Chondrocyte (in vitro differentiated cells): ENCODE results near the gene PABPC1L. TPM values are rescaled to one million over a fixed set of nuclear protein-coding genes. Genes with fewer than 3 reads are reported as not detected.

ENCODE experiments used
- DNase-seq: peaks from one replicate; pipeline ENCODE4 v3.0.0; 2021; ENCODE audit warnings: mixed read lengths, low spot score
- H3K27ac Mint-ChIP-seq: one replicate; pipeline ENCODE4 v1.8.0; 2021; ENCODE audit warnings: mild to moderate bottlenecking, moderate library complexity, mixed read lengths; ENCODE audit not compliant: unreplicated experiment
- H3K27me3 Mint-ChIP-seq: 2 replicates; pipeline ENCODE4 v1.8.0; 2021; ENCODE audit warnings: low read depth, mixed read lengths
- H3K36me3 Mint-ChIP-seq: 2 replicates; pipeline ENCODE4 v1.8.0; 2021; ENCODE audit warnings: low read depth, mixed read lengths
- H3K4me1 Mint-ChIP-seq: 2 replicates; pipeline ENCODE4 v1.8.0; 2021; ENCODE audit warnings: low read depth, mild to moderate bottlenecking, mixed read lengths
- H3K4me3 Mint-ChIP-seq: one replicate; pipeline ENCODE4 v1.8.0; 2021; ENCODE audit warnings: mild to moderate bottlenecking, moderate library complexity, mixed read lengths; ENCODE audit not compliant: unreplicated experiment
- H3K9me3 Mint-ChIP-seq: 2 replicates; pipeline ENCODE4 v1.8.0; 2021; ENCODE audit warnings: low read depth, mixed read lengths
- total RNA-seq: library from RNA; stranded (reverse); gene quantifications from 3 replicates; pipeline ENCODE4 v1.2.1, GENCODE V29; 2021
- TF ChIP-seq, protein P1 (sequence below): fragments of 200-600 bp; sonication (generic); IDR thresholded peaks from 2 replicates; pipeline ENCODE4 v1.5.0; 2021; ENCODE audit warnings: antibody characterized with exemption, mild to moderate bottlenecking, moderate library complexity

PABPC1L gene
- total RNA-seq, 1 donor from 2014 or later: 31.4 TPM

GRCh38 chr20:44904377-44904776 lies 5.5 kb upstream of the PABPC1L start:
- Mint-ChIP-seq H3K27me3 (no peaks in the 10 kb centered on the region), H3K4me1 (peaks cover 12% of the 10 kb centered on the region), H3K9me3 (no peaks in the 10 kb centered on the region), H3K27ac (no peak overlapping the region), H3K4me3 (no peak overlapping the region), H3K36me3 (peaks cover 34% of the 10 kb centered on the region)
- TF ChIP-seq, protein P1, sequence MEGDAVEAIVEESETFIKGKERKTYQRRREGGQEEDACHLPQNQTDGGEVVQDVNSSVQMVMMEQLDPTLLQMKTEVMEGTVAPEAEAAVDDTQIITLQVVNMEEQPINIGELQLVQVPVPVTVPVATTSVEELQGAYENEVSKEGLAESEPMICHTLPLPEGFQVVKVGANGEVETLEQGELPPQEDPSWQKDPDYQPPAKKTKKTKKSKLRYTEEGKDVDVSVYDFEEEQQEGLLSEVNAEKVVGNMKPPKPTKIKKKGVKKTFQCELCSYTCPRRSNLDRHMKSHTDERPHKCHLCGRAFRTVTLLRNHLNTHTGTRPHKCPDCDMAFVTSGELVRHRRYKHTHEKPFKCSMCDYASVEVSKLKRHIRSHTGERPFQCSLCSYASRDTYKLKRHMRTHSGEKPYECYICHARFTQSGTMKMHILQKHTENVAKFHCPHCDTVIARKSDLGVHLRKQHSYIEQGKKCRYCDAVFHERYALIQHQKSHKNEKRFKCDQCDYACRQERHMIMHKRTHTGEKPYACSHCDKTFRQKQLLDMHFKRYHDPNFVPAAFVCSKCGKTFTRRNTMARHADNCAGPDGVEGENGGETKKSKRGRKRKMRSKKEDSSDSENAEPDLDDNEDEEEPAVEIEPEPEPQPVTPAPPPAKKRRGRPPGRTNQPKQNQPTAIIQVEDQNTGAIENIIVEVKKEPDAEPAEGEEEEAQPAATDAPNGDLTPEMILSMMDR: no peak
- DNase-seq: no peak

DNA sequence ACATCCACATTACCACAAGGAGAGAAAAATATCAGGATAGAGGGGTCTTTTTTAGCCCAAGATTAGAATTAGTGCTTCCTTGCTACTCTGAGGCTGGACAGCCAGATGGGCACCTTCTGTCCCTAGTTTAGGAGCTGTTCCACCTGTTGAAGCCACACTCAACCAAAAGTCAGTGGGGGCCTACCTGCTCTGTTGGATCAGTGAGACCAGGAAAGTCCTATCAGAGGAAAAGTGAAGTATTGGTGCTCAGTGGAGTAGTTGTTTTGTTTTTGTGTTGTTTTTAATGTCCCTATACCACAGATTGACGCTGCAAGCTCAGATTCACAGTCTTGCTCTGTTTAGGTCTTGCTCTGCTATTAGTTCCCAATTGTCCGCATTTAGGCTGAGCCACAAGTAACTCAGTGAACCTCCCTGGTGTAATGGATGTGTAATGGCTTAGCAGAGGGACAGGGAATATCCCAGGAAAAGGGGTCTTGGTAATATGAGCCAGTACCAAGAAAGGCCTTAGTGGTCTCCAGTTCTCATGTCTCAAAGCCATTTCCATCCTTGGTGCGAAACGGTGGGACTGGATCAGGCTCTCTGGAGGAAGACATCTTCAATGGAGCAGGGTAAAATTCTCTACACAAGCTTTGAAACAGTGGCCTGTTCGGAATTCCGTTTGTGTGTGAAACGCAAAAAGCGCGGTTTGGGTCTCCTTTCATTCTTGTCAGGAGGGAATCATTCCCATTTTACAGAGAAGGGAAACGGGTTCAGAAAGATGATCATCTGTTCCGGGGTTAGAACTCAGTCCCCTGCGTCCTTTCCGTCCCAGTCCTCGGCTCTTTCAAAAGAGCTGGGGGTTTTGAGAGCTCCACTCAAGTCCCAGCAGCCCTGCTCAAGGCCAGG lies 631 bp upstream of the PABPC1L start:
- H3K4me1 Mint-ChIP-seq: peaks cover 24% of the 10 kb centered on the region
- no peak for DNase-seq
- peaks cover 33% of the 10 kb centered on the region for H3K36me3 Mint-ChIP-seq
- no peaks in the 10 kb centered on the region for H3K9me3 Mint-ChIP-seq
- peak overlapping the region; percentile 58 for H3K27ac Mint-ChIP-seq
- no peaks in the 10 kb centered on the region for H3K27me3 Mint-ChIP-seq
- TF ChIP-seq, protein P1: no peak
- H3K4me3 Mint-ChIP-seq: peak overlapping the region; percentile 83

GRCh38 chr20:44910690-44911262 lies 916 bp downstream of the PABPC1L start:
- no peak for DNase-seq
- no peaks in the 10 kb centered on the region for H3K9me3 Mint-ChIP-seq
- peak overlapping the region; percentile 83 for H3K4me3 Mint-ChIP-seq
- H3K4me1 Mint-ChIP-seq: peaks cover 24% of the 10 kb centered on the region
- TF ChIP-seq, protein P1: no peak
- H3K27ac Mint-ChIP-seq: no peak overlapping the region
- H3K36me3 Mint-ChIP-seq: peaks cover 24% of the 10 kb centered on the region
- H3K27me3 Mint-ChIP-seq: no peaks in the 10 kb centered on the region

DNA sequence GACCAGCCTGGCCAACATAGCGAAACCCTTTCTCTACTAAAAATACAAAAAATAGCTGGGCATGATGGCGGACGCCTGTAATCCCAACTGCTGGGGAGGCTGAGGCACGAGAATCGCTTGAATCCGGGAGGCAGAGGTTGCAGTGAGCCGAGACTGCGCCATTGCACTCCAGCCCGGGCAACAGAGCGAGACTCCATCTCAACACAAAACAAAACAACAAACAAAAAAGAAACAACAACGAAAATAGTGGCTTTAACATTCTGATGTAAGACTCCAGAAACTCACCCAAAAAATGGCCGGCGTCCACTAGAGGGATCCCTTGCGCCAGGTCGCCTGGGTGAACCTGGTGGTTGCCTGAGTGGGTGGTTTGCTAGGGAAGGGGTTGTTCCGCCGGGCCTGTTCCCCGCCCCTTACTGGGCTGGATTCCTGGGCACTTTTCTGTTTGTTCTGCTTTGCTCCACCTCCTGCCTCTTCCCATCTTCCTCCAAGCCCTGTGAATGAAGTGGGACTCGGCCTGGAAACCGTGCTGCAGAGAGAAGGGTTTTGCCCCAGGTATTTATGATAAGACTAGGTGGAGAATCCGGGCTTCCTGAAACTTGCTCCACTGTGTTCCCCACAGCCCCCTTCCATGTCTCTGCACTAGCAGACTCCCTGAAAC lies 1.5 kb downstream of the PABPC1L start:
- DNase-seq: no peak
- Mint-ChIP-seq H3K4me3 (peak overlapping the region; percentile 16), H3K4me1 (peaks cover 24% of the 10 kb centered on the region), H3K27me3 (no peaks in the 10 kb centered on the region), H3K36me3 (peaks cover 18% of the 10 kb centered on the region), H3K9me3 (no peaks in the 10 kb centered on the region), H3K27ac (no peak overlapping the region)
- TF ChIP-seq, protein P1: peak; percentile 67

DNA sequence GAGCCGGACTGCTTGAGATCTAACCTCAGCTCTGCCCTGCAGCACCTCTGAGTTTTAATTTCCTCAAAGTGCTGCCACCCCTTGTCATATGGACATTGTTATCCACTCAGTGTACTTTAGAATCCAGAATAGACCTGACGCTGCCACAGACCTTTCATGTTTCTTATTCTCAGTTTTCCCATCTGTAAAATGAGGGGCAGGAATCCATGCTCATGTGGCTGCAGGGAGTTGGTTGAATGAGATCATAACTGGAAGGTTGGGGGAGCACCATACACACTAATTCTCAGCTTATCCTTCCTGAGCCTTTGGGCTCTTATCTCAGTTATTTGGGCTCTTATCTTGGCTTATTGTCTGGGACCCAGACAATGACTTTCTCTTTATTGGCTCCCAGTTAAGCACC lies 2.3 kb downstream of the PABPC1L start:
- Mint-ChIP-seq H3K36me3 (peaks cover 15% of the 10 kb centered on the region), H3K4me1 (peaks cover 24% of the 10 kb centered on the region), H3K27ac (no peak overlapping the region), H3K27me3 (no peaks in the 10 kb centered on the region), H3K9me3 (no peaks in the 10 kb centered on the region), H3K4me3 (no peak overlapping the region)
- DNase-seq: no peak
- TF ChIP-seq, protein P1: no peak
